GM21717 (cell line): ENCODE measurements around the gene FTL.

ENCODE experiments used
- ATAC-seq: cut with Tn5 transposase; IDR thresholded peaks from one replicate; pipeline ENCODE4 v1.9.1; 2021; ENCODE audit warnings: mild to moderate bottlenecking, moderate library complexity; ENCODE audit not compliant: unreplicated experiment

The FTL gene

DNA sequence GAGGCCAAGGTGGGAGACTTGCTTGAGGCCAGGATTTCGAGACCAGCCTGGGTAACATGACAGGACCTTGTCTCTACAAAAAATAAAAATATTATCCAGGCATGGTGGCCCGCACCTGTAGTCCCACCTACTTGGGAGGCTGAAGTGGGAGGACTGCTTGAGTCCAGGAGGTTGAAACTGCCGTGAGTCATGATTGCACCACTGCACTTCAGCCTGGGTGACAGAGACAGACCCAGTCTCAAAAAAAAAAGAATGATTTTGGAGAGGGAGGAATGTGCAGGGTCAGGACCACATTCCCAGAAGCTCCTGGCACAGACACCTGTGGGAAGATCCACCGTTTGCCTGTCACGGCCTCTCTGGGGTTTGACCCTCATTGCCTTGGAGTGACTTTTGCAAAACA lies 19.7 kb upstream of the FTL start:
- ATAC-seq, result no peak

DNA sequence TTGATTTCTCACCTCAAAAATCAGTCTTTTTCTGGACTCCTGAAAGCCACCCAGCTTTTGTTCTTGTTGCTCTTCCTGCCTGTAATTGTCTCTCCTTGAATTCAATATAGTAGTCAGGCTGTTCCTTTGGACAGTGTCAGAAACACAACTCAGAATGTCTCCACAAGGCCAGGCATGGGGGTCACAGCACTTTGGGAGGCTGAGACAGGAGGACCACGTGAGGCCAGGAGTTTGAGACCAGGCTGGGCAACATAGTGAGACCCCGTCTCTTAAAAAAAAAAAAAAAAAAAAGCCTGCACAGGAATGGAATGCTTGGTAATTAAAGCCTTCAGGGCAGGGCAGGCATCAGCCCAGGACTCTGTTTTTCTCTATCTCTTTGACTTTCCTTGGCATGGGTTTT lies 19.3 kb upstream of the FTL start:
- no peak for ATAC-seq

DNA sequence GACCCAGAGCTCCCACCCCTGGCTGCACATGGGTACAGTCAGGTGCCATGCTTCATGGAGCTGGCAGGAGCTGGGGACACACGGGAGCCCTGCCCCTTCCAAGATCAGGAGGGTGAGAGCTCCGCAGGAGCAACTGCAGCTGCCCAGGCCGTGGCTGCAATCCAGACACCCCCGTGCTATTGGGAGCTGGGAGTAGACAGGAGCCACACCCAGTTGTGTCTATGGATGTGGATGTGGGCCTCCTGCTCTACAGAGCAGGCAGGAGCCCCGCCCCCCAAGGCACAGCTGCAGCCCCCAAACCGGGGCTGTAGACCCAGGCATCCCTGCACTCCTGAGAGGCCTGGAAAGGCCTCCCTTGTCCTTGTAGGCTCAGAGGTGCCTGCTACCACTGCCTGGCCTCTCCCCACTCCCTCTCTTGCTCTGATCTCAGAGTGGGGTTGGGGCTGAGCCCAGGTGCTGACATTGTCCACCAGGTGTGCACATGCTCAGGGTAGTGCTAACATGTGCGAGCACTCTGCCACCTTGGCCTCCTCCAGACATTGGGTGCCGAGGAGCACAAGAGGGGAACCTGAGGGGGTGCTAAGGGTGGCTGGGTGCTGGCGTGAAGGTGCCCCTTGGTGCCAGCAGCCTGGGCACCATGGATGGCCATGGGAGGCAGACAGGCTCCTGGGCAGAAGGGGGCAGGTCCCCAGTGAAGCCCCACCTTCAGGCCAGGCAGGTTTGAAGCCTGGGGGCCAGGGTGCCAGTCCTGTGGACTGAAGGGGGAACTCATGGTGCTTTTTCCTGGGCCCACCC lies 18.4 kb upstream of the FTL start:
- ATAC-seq, result no peak

GRCh38 chr19:48947258-48947542 lies 17.9 kb upstream of the FTL start:
- ATAC-seq, result no peak

- no peak for ATAC-seq
Measured at GRCh38 chr19:48950159-48950558, 14.9 kb upstream of the FTL start.

GRCh38 chr19:48950830-48951519 lies 14.1 kb upstream of the FTL start:
- no peak for ATAC-seq

DNA sequence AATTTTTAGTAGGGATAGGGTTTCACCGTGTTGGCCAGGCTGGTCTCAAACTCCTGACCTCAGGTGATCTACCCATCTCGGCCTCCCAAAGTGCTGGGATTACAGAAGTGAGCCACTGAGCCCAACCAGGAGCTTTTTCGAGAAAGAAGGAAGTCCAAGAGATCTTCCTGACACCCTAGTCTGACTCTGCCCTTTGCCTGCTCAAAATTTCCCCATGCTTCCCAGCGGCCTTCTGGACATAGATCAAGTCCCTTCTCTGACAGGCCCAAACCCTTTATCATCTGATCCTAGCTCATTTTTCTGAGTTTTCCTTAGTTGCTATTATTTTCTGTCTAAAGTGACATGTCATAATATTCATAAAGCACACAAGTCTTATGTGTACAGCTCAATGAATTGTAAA lies 12.0 kb upstream of the FTL start:
- no peak for ATAC-seq

GRCh38 chr19:48953990-48954594 lies 11.0 kb upstream of the FTL start:
- no peak for ATAC-seq

DNA sequence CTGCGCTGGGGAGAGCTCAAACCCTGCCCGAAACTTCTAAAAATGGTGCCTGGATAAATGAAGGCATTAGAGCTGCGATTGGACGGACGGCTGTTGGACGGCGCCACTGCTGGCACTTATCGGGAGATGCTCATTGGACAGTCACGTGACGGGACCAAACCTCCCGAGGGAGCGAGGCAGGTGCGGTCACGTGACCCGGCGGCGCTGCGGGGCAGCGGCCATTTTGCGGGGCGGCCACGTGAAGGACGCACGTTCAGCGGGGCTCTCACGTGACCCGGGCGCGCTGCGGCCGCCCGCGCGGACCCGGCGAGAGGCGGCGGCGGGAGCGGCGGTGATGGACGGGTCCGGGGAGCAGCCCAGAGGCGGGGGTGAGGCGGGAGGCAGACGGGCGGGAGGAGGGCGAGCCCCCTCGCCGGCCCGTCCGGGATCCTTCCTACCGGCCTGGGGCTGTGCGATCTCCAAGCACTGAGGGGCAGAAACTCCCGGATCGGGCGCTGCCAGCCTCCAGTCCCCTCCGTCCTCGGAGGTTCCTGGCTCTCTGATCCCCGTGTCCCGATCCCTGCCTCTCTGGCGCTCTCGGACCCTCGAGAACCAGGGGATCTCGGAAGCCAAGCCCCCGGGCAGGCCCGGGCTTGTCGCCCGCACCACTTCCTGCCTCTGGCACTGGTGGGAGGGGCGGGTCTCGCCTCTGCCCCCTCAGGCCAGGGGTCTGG lies 10.4 kb upstream of the FTL start, which contains the start of gene BAX:
Gene BAX, plus strand, starts transcription at position 281 of the 713 bp plus-strand sequence. Its CDS starts 54 bp downstream, at position 335.
- ATAC-seq, result peak; percentile 48

DNA sequence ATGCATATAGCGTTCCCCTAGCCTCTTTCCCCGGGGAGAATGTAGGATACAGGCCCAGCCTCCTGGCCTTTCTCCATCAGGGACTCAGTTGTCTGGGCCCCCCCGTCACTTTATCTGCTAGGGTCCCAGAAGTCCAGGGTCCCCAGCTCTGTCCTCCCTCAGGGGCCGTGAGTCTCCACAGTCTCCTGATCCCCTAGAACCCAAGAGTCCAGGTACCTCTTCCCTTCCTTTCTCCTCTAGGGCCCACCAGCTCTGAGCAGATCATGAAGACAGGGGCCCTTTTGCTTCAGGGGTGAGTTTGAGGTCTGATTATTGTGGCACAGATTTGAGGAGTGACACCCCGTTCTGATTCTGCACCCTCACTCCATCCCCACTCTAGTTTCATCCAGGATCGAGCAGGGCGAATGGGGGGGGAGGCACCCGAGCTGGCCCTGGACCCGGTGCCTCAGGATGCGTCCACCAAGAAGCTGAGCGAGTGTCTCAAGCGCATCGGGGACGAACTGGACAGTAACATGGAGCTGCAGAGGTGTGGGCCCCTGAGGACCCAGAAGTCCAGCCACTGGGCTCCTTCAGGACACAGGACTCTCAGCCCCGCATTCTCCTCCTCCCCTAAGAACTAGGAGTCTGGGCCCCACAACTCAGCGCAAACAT lies 9.7 kb upstream of the FTL start:
- ATAC-seq, result no peak

DNA sequence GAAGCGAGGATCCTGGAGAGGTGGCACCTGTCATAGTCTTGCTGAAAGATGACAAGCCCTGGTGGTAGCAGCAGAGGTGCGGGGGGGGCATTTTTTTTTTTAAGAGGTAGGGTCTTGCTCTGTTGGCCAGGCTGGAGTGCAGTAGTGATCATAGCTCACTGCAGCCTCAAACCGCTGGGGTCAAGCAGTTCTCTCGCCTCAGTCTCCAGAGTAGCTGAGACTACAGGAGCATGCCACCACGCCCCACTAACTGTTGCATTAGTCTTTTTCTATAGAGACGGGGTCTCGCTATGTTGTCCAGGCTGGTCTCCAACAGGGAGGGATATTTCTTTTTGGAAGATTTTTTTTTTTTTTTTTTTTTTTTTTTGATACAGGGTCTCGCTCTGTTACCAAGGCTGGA lies 7.1 kb upstream of the FTL start:
- no peak for ATAC-seq

GRCh38 chr19:48959341-48960239 lies 5.5 kb upstream of the FTL start:
- ATAC-seq, result no peak

GRCh38 chr19:48961051-48961649 lies 4.0 kb upstream of the FTL start:
- no peak for ATAC-seq

DNA sequence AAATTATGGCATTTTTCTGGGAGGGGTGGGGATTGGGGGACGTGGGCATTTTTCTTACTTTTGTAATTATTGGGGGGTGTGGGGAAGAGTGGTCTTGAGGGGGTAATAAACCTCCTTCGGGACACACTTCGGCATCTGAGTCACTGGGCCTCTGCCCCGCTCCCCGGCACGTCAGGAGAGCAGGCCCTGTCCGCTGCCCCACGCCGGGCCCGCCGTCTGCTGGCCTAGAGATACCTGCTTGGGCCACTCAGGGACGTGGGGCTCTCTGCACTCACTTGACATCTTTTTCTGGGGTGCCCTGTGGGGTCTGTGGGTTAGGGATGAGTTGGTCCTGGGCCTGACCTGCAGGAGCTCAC lies 3.5 kb upstream of the FTL start:
- no peak for ATAC-seq

GRCh38 chr19:48962029-48962848 lies 2.9 kb upstream of the FTL start:
- peak; percentile 38 for ATAC-seq

DNA sequence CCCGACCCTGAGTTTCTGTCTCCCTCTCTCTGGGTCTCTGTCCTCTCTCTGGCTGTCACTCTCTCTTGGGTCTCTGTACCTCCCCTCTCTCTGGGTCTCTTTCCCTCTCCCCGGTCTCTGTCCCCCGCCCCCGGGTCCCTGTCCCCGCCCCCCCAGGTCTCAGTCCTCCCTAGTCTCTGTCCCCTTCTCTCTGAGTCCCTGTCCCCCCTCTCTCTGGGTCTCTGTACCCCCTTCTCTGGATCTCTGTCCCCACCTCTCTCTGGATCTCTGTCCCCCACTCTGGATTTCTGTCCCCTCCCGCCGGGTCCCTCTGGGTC lies 2.3 kb upstream of the FTL start:
- ATAC-seq, result no peak

GRCh38 chr19:48963371-48964204 lies 1.5 kb upstream of the FTL start:
- ATAC-seq, result no peak
